SK-N-SH (cell line): ENCODE results near the gene SH3PXD2B. TPM values are rescaled to one million over a fixed set of nuclear protein-coding genes. Genes with fewer than 3 reads are reported as not detected.

Experiments
- CTCF ChIA-PET: fragments of 300-600, 350-600 bp; formaldehyde crosslinking; extraction: SDS; loops from one replicate; lab custom pipeline; 2021; lab: Yijun Ruan, JAX
- POLR2A ChIA-PET: fragments of 350-600 bp; sonication (Branson Sonifier 250); formaldehyde crosslinking; extraction: SDS; loops from one replicate; lab custom pipeline; 2020; ENCODE audit warnings: antibody characterized with exemption, inconsistent platforms; lab: Yijun Ruan, JAX
- DNase-seq: peaks from one replicate; pipeline ENCODE4 v3.0.0; 2012
- H2AFZ ChIP-seq: fragments of 200-600 bp; sonication (generic); 2 replicates; pipeline ENCODE4 v1.8.1; 2016; ENCODE audit warnings: antibody characterized with exemption, mild to moderate bottlenecking, low read depth
- H3F3A ChIP-seq: fragments of 200-600 bp; sonication (generic); replicated peaks from 2 replicates; pipeline ENCODE3; 2016; ENCODE audit warnings: antibody characterized with exemption, mild to moderate bottlenecking; ENCODE audit not compliant: insufficient read depth
- H3K27ac ChIP-seq, 2 experiments: fragments of 200-500 bp in 1 of 2; fragments of 200-600 bp in 1 of 2; sonication (Bioruptor generic) in 1 of 2; sonication (generic), shearing (Covaris generic) in 1 of 2; 2 replicates each; pipeline versions ENCODE4 v1.5.1 to v1.6.1; 2014 to 2016; ENCODE audit warnings: low read depth in 2 of 2, inconsistent platforms in 1 of 2, low read length in 1 of 2, mild to moderate bottlenecking in 1 of 2, mixed read lengths in 1 of 2
- H3K27me3 ChIP-seq: fragments of 200-600 bp; sonication (generic), shearing (Covaris generic); 2 replicates; pipeline ENCODE4 v1.6.1; 2016; ENCODE audit warnings: mixed run types; ENCODE audit not compliant: insufficient read depth
- H3K36me3 ChIP-seq, 2 experiments: fragments of 200-500 bp in 1 of 2; fragments of 200-600 bp in 1 of 2; sonication (Bioruptor generic) in 1 of 2; sonication (generic) in 1 of 2; replicated peaks in 1 of 2; 2 replicates each; pipeline versions ENCODE3 to v1.5.1; 2014 to 2016; ENCODE audit warnings: low read length in 1 of 2, mild to moderate bottlenecking in 1 of 2; ENCODE audit not compliant: insufficient read depth in 2 of 2, control insufficient read depth in 1 of 2
- H3K4me1 ChIP-seq, 2 experiments: fragments of 200-500 bp in 1 of 2; fragments of 200-600 bp in 1 of 2; sonication (Bioruptor generic) in 1 of 2; sonication (generic), shearing (Covaris generic) in 1 of 2; 2 replicates each; pipeline versions ENCODE4 v1.5.1 to v1.6.1; 2014 to 2016; ENCODE audit warnings: low read depth in 1 of 2, low read length in 1 of 2, mixed run types in 1 of 2; ENCODE audit not compliant: insufficient read depth in 2 of 2, control insufficient read depth in 1 of 2
- H3K4me2 ChIP-seq: fragments of 200-600 bp; sonication (generic), shearing (Covaris generic); 2 replicates; pipeline ENCODE4 v1.6.1; 2017; ENCODE audit warnings: mixed run types
- H3K4me3 ChIP-seq, 2 experiments: fragments of 200-500 bp in 1 of 2; fragments of 200-600 bp in 1 of 2; sonication (Bioruptor generic) in 1 of 2; sonication (generic), shearing (Covaris generic) in 1 of 2; 2 replicates each; pipeline versions ENCODE4 v1.5.1 to v1.8.1; 2014 to 2016; ENCODE audit warnings: low read depth in 2 of 2, inconsistent platforms in 1 of 2, low read length in 1 of 2, mild to moderate bottlenecking in 1 of 2, mixed read lengths in 1 of 2, moderate library complexity in 1 of 2
- H3K79me2 ChIP-seq: fragments of 200-600 bp; sonication (generic); 2 replicates; pipeline ENCODE4 v1.8.1; 2017; ENCODE audit warnings: mild to moderate bottlenecking; ENCODE audit not compliant: insufficient read depth
- H3K9ac ChIP-seq: fragments of 200-600 bp; sonication (generic); 2 replicates; pipeline ENCODE4 v1.6.1; 2017; ENCODE audit warnings: mixed run types
- H3K9me2 ChIP-seq: fragments of 200-600 bp; sonication (generic); 2 replicates; pipeline ENCODE4 v1.6.1; 2017; ENCODE audit warnings: mixed run types
- H3K9me3 ChIP-seq: fragments of 200-600 bp; sonication (generic); 2 replicates; pipeline ENCODE4 v1.6.1; 2017; ENCODE audit warnings: mixed run types, mild to moderate bottlenecking, moderate library complexity
- H4K20me1 ChIP-seq: fragments of 200-600 bp; sonication (generic); 2 replicates; pipeline ENCODE4 v1.6.1; 2017; ENCODE audit warnings: mild to moderate bottlenecking, mixed run types; ENCODE audit not compliant: insufficient read depth
- CHD2 ChIP-seq: fragments of 150-350 bp; IDR thresholded peaks from 2 replicates; pipeline ENCODE4 v1.6.1; 2018; ENCODE audit warnings: low read length; ENCODE audit not compliant: partially characterized antibody
- CTCF ChIP-seq: fragments of 200-600 bp; sonication (generic); IDR thresholded peaks from 2 replicates; pipeline ENCODE4 v1.6.1; 2017; ENCODE audit warnings: antibody characterized with exemption, mild to moderate bottlenecking, moderate library complexity
- EP300 ChIP-seq, 2 experiments: IDR thresholded peaks; 2 replicates each; pipeline versions ENCODE4 v1.4.0 to v1.6.1; 2012; ENCODE audit warnings: borderline replicate concordance in 1 of 2, low read depth in 1 of 2, low read length in 1 of 2
- FOSL2 ChIP-seq: IDR thresholded peaks from 2 replicates; pipeline ENCODE4 v1.4.0; 2012; ENCODE audit warnings: low read depth, mild to moderate bottlenecking, moderate library complexity, borderline replicate concordance
- FOXM1 ChIP-seq: IDR thresholded peaks from 2 replicates; pipeline ENCODE4 v1.4.0; 2012; ENCODE audit warnings: low read depth, mild to moderate bottlenecking
- GATA2 ChIP-seq: sonication (generic); formaldehyde crosslinking; IDR thresholded peaks from 2 replicates; pipeline ENCODE4 v1.5.0; 2020; ENCODE audit warnings: mild to moderate bottlenecking, missing genetic modification reagents
- JUND ChIP-seq: IDR thresholded peaks from 2 replicates; pipeline ENCODE4 v1.4.0; 2012
- NRF1 ChIP-seq: IDR thresholded peaks from 2 replicates; pipeline ENCODE4 v1.6.1; 2012; ENCODE audit warnings: low read depth, mild to moderate bottlenecking, low read length
- POLR2AphosphoS5 ChIP-seq: IDR thresholded peaks from 2 replicates; pipeline ENCODE4 v1.6.1; 2012; ENCODE audit warnings: low read depth, low read length
- RXRA ChIP-seq: IDR thresholded peaks from 2 replicates; pipeline ENCODE4 v1.4.0; 2012; ENCODE audit warnings: low read depth, mild to moderate bottlenecking, borderline replicate concordance
- SIN3A ChIP-seq: IDR thresholded peaks from 2 replicates; pipeline ENCODE4 v1.6.1; 2012; ENCODE audit warnings: low read depth, mild to moderate bottlenecking, low read length, moderate library complexity, borderline replicate concordance
- TAF1 ChIP-seq: IDR thresholded peaks from 2 replicates; pipeline ENCODE4 v1.6.1; 2012; ENCODE audit warnings: low read depth, mild to moderate bottlenecking, low read length, moderate library complexity, borderline replicate concordance
- TCF12 ChIP-seq: IDR thresholded peaks from 2 replicates; pipeline ENCODE4 v1.4.0; 2012
- YY1 ChIP-seq: IDR thresholded peaks from 2 replicates; pipeline ENCODE4 v1.4.0; 2012; ENCODE audit warnings: low read depth, mild to moderate bottlenecking
- ZBTB33 ChIP-seq: IDR thresholded peaks from 2 replicates; pipeline ENCODE4 v1.4.0; 2012; ENCODE audit warnings: low read depth, borderline replicate concordance
- WGBS: methylation state at CpG from one replicate; pipeline ENCODE4 v1.1.6; 2017; ENCODE audit warnings: low lambda C conversion rate; 5-methylcytosine and 5-hydroxymethylcytosine counted together
- polyA plus RNA-seq, 3 experiments: library from polyadenylated mRNA; depleted of rRNA; stranded (reverse); fragments of >200 nt; gene quantifications; 2 replicates each; pipeline ENCODE4 v1.2.3, GENCODE V29; 2012
- TF ChIP-seq, protein P1 (sequence below): IDR thresholded peaks from 2 replicates; pipeline ENCODE4 v1.6.1; 2012; ENCODE audit warnings: mild to moderate bottlenecking, low read depth, low read length, moderate library complexity
- TF ChIP-seq, protein P2 (sequence below): IDR thresholded peaks from 2 replicates; pipeline ENCODE4 v1.4.0; 2012; ENCODE audit warnings: low read depth
- TF ChIP-seq, protein P3 (sequence below): fragments of 150-350 bp; IDR thresholded peaks from 2 replicates; pipeline ENCODE4 v1.6.1; 2017; ENCODE audit warnings: antibody characterized with exemption, low read length, low read depth, borderline replicate concordance
- TF ChIP-seq, protein P4 (sequence below): IDR thresholded peaks from 2 replicates; pipeline ENCODE4 v1.4.0; 2012; ENCODE audit warnings: low read depth, borderline replicate concordance

The SH3PXD2B gene
- polyA plus RNA-seq, 1 of the 3 experiments (the other 2 are of a cell fraction) = 15.0 TPM

- no peak overlapping the region for H2AFZ ChIP-seq
- H3F3A ChIP-seq = no peaks in the 10 kb centered on the region
- H3K79me2 ChIP-seq = no peaks in the 10 kb centered on the region; the same call in none of the 2 replicates
- ChIA-PET POLR2A (no interaction called here), CTCF (no interaction called here)
- no peaks in the 10 kb centered on the region for H3K27me3 ChIP-seq
- no peaks in the 10 kb centered on the region for H3K4me1 ChIP-seq
- H3K4me3 ChIP-seq = no peak overlapping the region
- H3K36me3 ChIP-seq = peaks cover 18 to 43% of the 10 kb centered on the region in 2 experiments
- no peak for TF ChIP-seq YY1
- no peak for TF ChIP-seq SIN3A
- TF ChIP-seq CTCF = no peak
- TF ChIP-seq, protein P1, sequence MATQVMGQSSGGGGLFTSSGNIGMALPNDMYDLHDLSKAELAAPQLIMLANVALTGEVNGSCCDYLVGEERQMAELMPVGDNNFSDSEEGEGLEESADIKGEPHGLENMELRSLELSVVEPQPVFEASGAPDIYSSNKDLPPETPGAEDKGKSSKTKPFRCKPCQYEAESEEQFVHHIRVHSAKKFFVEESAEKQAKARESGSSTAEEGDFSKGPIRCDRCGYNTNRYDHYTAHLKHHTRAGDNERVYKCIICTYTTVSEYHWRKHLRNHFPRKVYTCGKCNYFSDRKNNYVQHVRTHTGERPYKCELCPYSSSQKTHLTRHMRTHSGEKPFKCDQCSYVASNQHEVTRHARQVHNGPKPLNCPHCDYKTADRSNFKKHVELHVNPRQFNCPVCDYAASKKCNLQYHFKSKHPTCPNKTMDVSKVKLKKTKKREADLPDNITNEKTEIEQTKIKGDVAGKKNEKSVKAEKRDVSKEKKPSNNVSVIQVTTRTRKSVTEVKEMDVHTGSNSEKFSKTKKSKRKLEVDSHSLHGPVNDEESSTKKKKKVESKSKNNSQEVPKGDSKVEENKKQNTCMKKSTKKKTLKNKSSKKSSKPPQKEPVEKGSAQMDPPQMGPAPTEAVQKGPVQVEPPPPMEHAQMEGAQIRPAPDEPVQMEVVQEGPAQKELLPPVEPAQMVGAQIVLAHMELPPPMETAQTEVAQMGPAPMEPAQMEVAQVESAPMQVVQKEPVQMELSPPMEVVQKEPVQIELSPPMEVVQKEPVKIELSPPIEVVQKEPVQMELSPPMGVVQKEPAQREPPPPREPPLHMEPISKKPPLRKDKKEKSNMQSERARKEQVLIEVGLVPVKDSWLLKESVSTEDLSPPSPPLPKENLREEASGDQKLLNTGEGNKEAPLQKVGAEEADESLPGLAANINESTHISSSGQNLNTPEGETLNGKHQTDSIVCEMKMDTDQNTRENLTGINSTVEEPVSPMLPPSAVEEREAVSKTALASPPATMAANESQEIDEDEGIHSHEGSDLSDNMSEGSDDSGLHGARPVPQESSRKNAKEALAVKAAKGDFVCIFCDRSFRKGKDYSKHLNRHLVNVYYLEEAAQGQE = no peak
- TF ChIP-seq GATA2 = no peak
- TF ChIP-seq, protein P2, sequence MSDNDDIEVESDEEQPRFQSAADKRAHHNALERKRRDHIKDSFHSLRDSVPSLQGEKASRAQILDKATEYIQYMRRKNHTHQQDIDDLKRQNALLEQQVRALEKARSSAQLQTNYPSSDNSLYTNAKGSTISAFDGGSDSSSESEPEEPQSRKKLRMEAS = no peak
- TF ChIP-seq, protein P3, sequence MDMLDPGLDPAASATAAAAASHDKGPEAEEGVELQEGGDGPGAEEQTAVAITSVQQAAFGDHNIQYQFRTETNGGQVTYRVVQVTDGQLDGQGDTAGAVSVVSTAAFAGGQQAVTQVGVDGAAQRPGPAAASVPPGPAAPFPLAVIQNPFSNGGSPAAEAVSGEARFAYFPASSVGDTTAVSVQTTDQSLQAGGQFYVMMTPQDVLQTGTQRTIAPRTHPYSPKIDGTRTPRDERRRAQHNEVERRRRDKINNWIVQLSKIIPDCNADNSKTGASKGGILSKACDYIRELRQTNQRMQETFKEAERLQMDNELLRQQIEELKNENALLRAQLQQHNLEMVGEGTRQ = no peak
- no peak for TF ChIP-seq JUND
- TF ChIP-seq TAF1 = no peak
- TF ChIP-seq EP300 (IDR thresholded peaks at IDR 0.05; ENCODE audit: borderline replicate concordance in 1 of 2, low read depth in 1 of 2, low read length in 1 of 2) = no peak
- TF ChIP-seq, protein P4, sequence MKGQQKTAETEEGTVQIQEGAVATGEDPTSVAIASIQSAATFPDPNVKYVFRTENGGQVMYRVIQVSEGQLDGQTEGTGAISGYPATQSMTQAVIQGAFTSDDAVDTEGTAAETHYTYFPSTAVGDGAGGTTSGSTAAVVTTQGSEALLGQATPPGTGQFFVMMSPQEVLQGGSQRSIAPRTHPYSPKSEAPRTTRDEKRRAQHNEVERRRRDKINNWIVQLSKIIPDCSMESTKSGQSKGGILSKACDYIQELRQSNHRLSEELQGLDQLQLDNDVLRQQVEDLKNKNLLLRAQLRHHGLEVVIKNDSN = no peak
- TF ChIP-seq FOXM1 = no peak
- no peak for TF ChIP-seq RXRA
- TF ChIP-seq FOSL2 = no peak
- no peak for TF ChIP-seq TCF12
- no peak for TF ChIP-seq CHD2
- TF ChIP-seq ZBTB33 = no peak
- no peak for TF ChIP-seq POLR2AphosphoS5
- TF ChIP-seq NRF1 = no peak
- 81% methylated on average over 4 of the region's 4 CpGs for WGBS
- no peaks in the 10 kb centered on the region for H4K20me1 ChIP-seq
- no peaks in the 10 kb centered on the region for H3K9me3 ChIP-seq
- H3K9me2 ChIP-seq = no peaks in the 10 kb centered on the region
- DNase-seq = no peak
- no peak overlapping the region for H3K9ac ChIP-seq
- no peak overlapping the region for H3K27ac ChIP-seq
- H3K4me2 ChIP-seq = no peak overlapping the region
Measured at GRCh38 chr5:172399826-172400225, 54.5 kb downstream of the SH3PXD2B start.
